ENCODE results near the gene TMEM50B. TPM values are rescaled to one million over a fixed set of nuclear protein-coding genes. Genes with fewer than 3 reads are reported as not detected.
"Not testable (repeated sequence)": the region's sequence is repeated elsewhere in the genome, so short reads cannot be mapped to it uniquely, and the experiment has no call there.

TMEM50B gene
- total RNA-seq, 1 donor from 2014 or later = 32.0 TPM

DNA sequence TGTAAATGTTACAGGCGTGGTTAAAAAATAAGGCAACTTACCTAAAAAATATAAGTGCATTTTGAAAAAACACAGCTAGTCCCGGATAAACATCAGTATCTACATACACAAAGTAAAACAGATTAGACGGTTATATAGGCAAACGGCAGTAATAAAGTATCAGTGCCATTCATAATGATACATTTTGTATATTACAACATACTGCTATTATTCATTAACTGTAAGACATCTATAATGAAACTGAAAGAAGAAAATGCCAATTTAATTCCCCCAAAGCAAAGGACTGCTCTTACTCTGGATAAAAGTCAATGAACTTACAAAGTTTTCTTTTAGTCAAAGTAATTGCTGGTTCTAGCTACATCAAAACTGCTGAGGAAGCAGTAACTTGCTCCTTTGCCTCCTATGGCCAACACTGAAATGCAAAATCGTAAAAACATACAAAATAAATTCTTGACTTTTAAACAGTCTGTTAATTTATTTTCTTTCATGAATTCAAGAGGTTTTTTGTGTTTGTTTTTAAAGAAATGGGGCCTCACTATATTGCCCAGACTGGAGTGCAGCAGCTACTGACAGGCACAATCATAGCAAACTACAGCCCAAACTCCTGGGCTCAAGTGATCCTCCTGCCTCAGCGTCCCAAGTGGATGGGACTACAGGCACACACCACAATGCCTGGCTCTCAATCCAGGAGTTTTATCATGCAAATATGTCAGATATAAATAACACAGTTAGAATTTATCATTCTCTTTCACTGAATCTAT is 23.9 kb downstream of the TMEM50B start:
- no peaks in the 10 kb centered on the region for H3K27me3 ChIP-seq (ENCODE audit: control insufficient read depth, insufficient read depth, low read length)
- TF ChIP-seq, protein P1, sequence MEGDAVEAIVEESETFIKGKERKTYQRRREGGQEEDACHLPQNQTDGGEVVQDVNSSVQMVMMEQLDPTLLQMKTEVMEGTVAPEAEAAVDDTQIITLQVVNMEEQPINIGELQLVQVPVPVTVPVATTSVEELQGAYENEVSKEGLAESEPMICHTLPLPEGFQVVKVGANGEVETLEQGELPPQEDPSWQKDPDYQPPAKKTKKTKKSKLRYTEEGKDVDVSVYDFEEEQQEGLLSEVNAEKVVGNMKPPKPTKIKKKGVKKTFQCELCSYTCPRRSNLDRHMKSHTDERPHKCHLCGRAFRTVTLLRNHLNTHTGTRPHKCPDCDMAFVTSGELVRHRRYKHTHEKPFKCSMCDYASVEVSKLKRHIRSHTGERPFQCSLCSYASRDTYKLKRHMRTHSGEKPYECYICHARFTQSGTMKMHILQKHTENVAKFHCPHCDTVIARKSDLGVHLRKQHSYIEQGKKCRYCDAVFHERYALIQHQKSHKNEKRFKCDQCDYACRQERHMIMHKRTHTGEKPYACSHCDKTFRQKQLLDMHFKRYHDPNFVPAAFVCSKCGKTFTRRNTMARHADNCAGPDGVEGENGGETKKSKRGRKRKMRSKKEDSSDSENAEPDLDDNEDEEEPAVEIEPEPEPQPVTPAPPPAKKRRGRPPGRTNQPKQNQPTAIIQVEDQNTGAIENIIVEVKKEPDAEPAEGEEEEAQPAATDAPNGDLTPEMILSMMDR (IDR thresholded peaks at IDR 0.05; ENCODE audit: insufficient read depth, low read length, poor library complexity, severe bottlenecking) = no peak
- no peaks in the 10 kb centered on the region for H3K36me3 ChIP-seq (ENCODE audit: control insufficient read depth, insufficient read depth, low read length)
- DNase-seq (ENCODE audit: low read depth) = no peak
- H3K4me3 ChIP-seq (ENCODE audit: low read depth, low read length) = no peak overlapping the region

DNA sequence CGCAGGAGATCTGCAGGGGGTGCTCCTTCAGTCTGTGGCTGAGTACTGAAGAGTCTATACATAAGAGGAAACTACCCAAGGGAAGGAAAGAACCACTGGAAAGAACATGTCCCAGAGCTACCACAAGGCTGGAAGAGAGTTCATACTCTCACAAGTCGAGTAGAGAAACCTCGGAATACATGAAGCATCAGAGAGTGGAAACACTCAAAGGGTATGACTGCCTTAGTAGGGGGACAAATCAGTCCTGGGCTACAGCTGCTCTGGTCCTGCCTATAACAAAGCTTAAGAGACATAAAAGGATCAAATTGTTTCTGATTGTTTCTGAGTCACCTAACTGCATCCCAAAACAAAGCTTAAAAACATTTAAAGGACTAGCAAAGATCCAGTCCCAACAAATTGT is 27.4 kb downstream of the TMEM50B start:
- TF ChIP-seq, protein P1 (IDR thresholded peaks at IDR 0.05; ENCODE audit: insufficient read depth, low read length, poor library complexity, severe bottlenecking) = no peak
- H3K36me3 ChIP-seq (ENCODE audit: control insufficient read depth, insufficient read depth, low read length) = no peaks in the 10 kb centered on the region
- no peak for DNase-seq (ENCODE audit: low read depth)
- H3K4me3 ChIP-seq (ENCODE audit: low read depth, low read length) = no peak overlapping the region
- no peaks in the 10 kb centered on the region for H3K27me3 ChIP-seq (ENCODE audit: control insufficient read depth, insufficient read depth, low read length)

DNA sequence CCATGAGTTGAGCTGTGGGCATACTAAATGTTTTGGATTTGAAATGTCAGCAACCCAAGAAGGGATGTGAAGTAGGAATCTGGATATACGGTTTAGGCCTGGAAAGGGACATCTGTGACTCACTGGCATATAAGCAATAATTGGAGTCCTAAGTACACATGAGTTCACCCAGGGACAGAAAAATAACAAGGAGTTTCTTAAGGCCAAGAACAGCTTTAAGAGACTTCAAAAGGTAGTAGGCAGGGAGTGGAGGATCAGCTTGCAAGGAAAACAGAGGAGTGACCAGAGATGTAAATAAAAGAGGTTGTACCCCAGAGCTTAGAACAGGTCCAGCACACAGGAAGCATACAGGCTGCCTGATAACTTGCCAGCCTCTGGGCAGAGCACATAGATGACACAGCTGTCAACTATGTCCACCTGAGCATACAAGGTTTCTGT is 28.1 kb downstream of the TMEM50B start:
- H3K27me3 ChIP-seq (ENCODE audit: control insufficient read depth, insufficient read depth, low read length) = no peaks in the 10 kb centered on the region
- H3K4me3 ChIP-seq (ENCODE audit: low read depth, low read length) = no peak overlapping the region
- TF ChIP-seq, protein P1 (IDR thresholded peaks at IDR 0.05; ENCODE audit: insufficient read depth, low read length, poor library complexity, severe bottlenecking) = no peak
- no peaks in the 10 kb centered on the region for H3K36me3 ChIP-seq (ENCODE audit: control insufficient read depth, insufficient read depth, low read length)
- DNase-seq (ENCODE audit: low read depth) = no peak

DNA sequence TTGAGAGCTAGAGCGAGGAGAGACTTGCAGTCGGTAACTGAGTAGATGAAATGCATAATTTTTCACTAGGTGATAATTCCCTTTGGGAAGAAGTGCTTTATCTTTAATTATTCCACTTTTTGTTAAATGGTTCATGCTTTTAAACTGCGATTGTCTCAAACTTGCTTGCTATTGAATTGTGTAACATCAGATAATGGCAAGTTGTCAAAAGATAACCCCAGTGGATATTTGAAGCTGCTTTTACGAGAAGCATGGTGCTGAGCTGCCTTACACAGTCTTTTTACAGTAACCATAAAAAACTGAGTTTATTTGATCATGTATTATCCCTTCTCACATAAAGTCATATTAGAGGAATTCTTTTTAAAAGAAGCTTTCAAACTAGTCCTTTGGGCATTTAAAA is 30.2 kb downstream of the TMEM50B start:
- no peak overlapping the region for H3K4me3 ChIP-seq (ENCODE audit: low read depth, low read length)
- DNase-seq (ENCODE audit: low read depth) = no peak
- no peaks in the 10 kb centered on the region for H3K36me3 ChIP-seq (ENCODE audit: control insufficient read depth, insufficient read depth, low read length)
- H3K27me3 ChIP-seq (ENCODE audit: control insufficient read depth, insufficient read depth, low read length) = no peaks in the 10 kb centered on the region
- TF ChIP-seq, protein P1 (IDR thresholded peaks at IDR 0.05; ENCODE audit: insufficient read depth, low read length, poor library complexity, severe bottlenecking) = no peak

DNA sequence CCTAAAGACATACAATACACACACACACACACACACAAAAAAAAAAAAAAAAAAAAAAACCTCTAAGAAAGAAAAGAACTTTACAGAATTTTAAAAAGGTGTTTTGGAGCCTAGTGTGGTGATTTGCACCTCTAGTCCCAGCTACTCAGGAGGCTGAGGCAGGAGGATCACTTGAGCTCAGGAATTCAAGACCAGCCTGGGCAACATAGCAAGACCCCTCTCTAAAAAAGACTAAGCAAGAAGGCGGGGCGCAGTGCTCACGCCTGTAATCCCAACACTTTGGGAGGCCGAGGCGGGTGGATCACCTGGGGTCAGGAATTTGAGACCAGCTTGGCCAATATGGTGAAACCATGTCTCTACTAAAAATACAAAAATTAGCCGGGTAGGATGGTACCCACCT is 33.2 kb downstream of the TMEM50B start:
- not testable (repeated sequence) for DNase-seq (ENCODE audit: low read depth); H3K4me3 ChIP-seq (ENCODE audit: low read depth, low read length); H3K27me3 ChIP-seq (ENCODE audit: control insufficient read depth, insufficient read depth, low read length); H3K36me3 ChIP-seq (ENCODE audit: control insufficient read depth, insufficient read depth, low read length)

DNA sequence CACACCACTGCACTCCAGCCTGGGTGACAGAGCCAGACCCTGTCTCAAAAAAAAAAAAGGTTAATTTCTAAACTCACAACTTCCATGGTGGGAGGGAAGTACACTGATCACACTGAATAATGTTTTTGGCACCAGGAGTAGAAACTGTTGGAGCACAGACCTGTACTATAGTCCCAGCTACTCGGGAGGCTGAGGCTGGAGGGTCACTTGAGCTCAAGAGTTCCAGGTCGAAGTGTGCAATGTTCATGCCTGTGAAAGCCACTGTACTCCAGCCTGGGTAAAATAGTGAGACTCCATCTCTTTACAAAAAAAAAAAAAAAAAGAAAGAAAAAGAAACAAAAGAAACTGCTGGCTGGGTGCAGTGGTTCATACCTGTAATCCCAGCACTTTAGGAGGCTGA is 35.3 kb downstream of the TMEM50B start:
- H3K4me3 ChIP-seq (ENCODE audit: low read depth, low read length) = no peak overlapping the region
- no peaks in the 10 kb centered on the region for H3K27me3 ChIP-seq (ENCODE audit: control insufficient read depth, insufficient read depth, low read length)
- H3K36me3 ChIP-seq (ENCODE audit: control insufficient read depth, insufficient read depth, low read length) = no peaks in the 10 kb centered on the region
- DNase-seq (ENCODE audit: low read depth) = no peak
- TF ChIP-seq, protein P1 (IDR thresholded peaks at IDR 0.05; ENCODE audit: insufficient read depth, low read length, poor library complexity, severe bottlenecking) = no peak
